ENCODE data around the gene TMCO4.

Gene TMCO4

GRCh38 chr1:19715334-19716203 is 84.1 kb downstream of the TMCO4 start:
- no peak for TF ChIP-seq ZNF274 (IDR thresholded peaks at IDR 0.05; ENCODE audit: low read depth, low read length)

GRCh38 chr1:19712928-19713327 is 86.8 kb downstream of the TMCO4 start:
- no peak for TF ChIP-seq ZNF274 (IDR thresholded peaks at IDR 0.05; ENCODE audit: low read depth, low read length)
- no peak overlapping the region for H3K4me3 ChIP-seq (ENCODE audit: low read length)

More at GRCh38 chr1:19715334-19716203, 84.1 kb downstream of the TMCO4 start:
- no peak overlapping the region for H3K4me3 ChIP-seq (ENCODE audit: low read length)

GRCh38 chr1:19710825-19711611 is 88.7 kb downstream of the TMCO4 start:
- no peak for TF ChIP-seq ZNF274 (IDR thresholded peaks at IDR 0.05; ENCODE audit: low read depth, low read length)
- no peak overlapping the region; the same call in 1 of the 2 replicates for H3K4me3 ChIP-seq (ENCODE audit: low read length)

GRCh38 chr1:19709260-19709793 is 90.4 kb downstream of the TMCO4 start:
- no peak overlapping the region for H3K4me3 ChIP-seq (ENCODE audit: low read length)
- no peak for TF ChIP-seq ZNF274 (IDR thresholded peaks at IDR 0.05; ENCODE audit: low read depth, low read length)

GRCh38 chr1:19708567-19709110 is 91.1 kb downstream of the TMCO4 start:
- H3K4me3 ChIP-seq (ENCODE audit: low read length), result no peak overlapping the region
- TF ChIP-seq ZNF274 (IDR thresholded peaks at IDR 0.05; ENCODE audit: low read depth, low read length), result no peak

- H3K4me3 ChIP-seq (ENCODE audit: low read length), result no peak overlapping the region
- no peak for TF ChIP-seq ZNF274 (IDR thresholded peaks at IDR 0.05; ENCODE audit: low read depth, low read length)
Measured at GRCh38 chr1:19706136-19706535, 93.6 kb downstream of the TMCO4 start.

GRCh38 chr1:19705464-19705863 is 94.3 kb downstream of the TMCO4 start:
- no peak for TF ChIP-seq ZNF274 (IDR thresholded peaks at IDR 0.05; ENCODE audit: low read depth, low read length)
- H3K4me3 ChIP-seq (ENCODE audit: low read length), result no peak overlapping the region

- no peak overlapping the region for H3K4me3 ChIP-seq (ENCODE audit: low read length)
Measured at GRCh38 chr1:19704247-19705113, 95.2 kb downstream of the TMCO4 start.

GRCh38 chr1:19703280-19703679 is 96.4 kb downstream of the TMCO4 start:
- no peak overlapping the region for H3K4me3 ChIP-seq (ENCODE audit: low read length)
- no peak for TF ChIP-seq ZNF274 (IDR thresholded peaks at IDR 0.05; ENCODE audit: low read depth, low read length)

More at GRCh38 chr1:19704247-19705113, 95.2 kb downstream of the TMCO4 start:
- TF ChIP-seq ZNF274 (IDR thresholded peaks at IDR 0.05; ENCODE audit: low read depth, low read length), result no peak

GRCh38 chr1:19700079-19700777 is 99.5 kb downstream of the TMCO4 start:
- no peak overlapping the region for H3K4me3 ChIP-seq (ENCODE audit: low read length)
- no peak for TF ChIP-seq ZNF274 (IDR thresholded peaks at IDR 0.05; ENCODE audit: low read depth, low read length)

GRCh38 chr1:19698181-19698580 is 101.5 kb downstream of the TMCO4 start:
- no peak for TF ChIP-seq ZNF274 (IDR thresholded peaks at IDR 0.05; ENCODE audit: low read depth, low read length)

GRCh38 chr1:19696820-19697219 is 102.9 kb downstream of the TMCO4 start:
- no peak overlapping the region for H3K4me3 ChIP-seq (ENCODE audit: low read length)
- TF ChIP-seq ZNF274 (IDR thresholded peaks at IDR 0.05; ENCODE audit: low read depth, low read length), result no peak

More at GRCh38 chr1:19698181-19698580, 101.5 kb downstream of the TMCO4 start:
- no peak overlapping the region for H3K4me3 ChIP-seq (ENCODE audit: low read length)

GRCh38 chr1:19695772-19696171 is 103.9 kb downstream of the TMCO4 start:
- TF ChIP-seq ZNF274 (IDR thresholded peaks at IDR 0.05; ENCODE audit: low read depth, low read length), result no peak
- no peak overlapping the region for H3K4me3 ChIP-seq (ENCODE audit: low read length)

Measured in GM08714 (cell line).